ENCODE measurements around the gene NRBF2.

NRBF2 gene

DNA sequence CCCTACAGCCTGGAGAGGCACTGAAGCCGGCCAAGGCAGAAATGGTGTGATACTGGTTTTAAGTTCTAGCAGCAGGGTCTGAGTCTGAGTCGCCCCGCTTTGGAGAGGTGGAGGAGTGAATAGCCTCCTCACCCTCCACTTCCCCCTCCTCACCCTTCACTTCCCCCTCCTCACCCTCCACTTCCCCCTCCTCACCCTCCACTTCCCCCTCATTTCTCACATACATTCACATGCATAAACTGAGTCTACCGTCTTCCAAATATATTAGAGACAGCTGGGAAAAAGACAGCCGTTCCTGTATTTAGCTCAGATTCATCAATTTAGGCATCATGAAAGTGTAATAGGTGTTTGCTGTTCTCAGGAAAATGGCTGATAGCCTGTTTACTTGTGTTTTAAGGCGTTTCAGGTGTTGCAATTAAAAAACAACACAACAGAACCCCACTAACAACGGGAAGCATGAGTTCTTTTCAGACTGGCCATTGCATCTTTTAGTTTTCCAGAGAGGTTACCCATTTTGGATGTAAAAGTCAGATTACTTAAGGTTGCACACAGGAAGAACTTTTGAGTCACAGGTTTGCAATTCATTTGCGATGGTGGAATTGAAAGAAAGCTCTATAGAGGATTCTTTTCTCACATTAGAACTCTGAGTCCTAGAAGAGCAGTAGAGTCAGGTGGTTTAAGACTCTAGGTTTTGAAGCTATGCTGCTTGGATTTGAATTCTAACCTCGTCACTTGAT is 861 bp downstream of the NRBF2 start:
- Histone ChIP-seq H3K4me2 (ENCODE audit: low read depth, low read length, poor library complexity, severe bottlenecking) (peak overlapping the region; percentile 98), H3K4me1 (ENCODE audit: insufficient read depth, low read length, poor library complexity, severe bottlenecking) (peaks cover 36% of the 10 kb centered on the region), H3K79me2 (ENCODE audit: insufficient read depth, low read length) (peaks cover 54% of the 10 kb centered on the region), H3K4me3 (ENCODE audit: low read length, poor library complexity, severe bottlenecking) (peak overlapping the region; percentile 93), H3K36me3 (ENCODE audit: insufficient read depth, low read length) (no peaks in the 10 kb centered on the region), H2AFZ (ENCODE audit: low read length) (peak overlapping the region; percentile 96), H3K27me3 (ENCODE audit: insufficient read depth, low read length, poor library complexity, severe bottlenecking) (peaks cover 37% of the 10 kb centered on the region), H3K9me3 (ENCODE audit: insufficient read depth, low read depth, low read length) (no peaks in the 10 kb centered on the region), H3F3A (ENCODE audit: low read depth) (no peaks in the 10 kb centered on the region), H4K20me1 (ENCODE audit: insufficient read depth, low read length, poor library complexity, severe bottlenecking) (peaks cover 34% of the 10 kb centered on the region), H3K9me2 (replicated peaks; ENCODE audit: low read depth, low read length) (no peaks in the 10 kb centered on the region), H3K9ac (ENCODE audit: low read depth, low read length, poor library complexity, severe bottlenecking) (peak overlapping the region; percentile 94)
- no peak for TF ChIP-seq EZH2phosphoT487 (IDR thresholded peaks at IDR 0.05; ENCODE audit: borderline replicate concordance)
- TF ChIP-seq, protein P1, sequence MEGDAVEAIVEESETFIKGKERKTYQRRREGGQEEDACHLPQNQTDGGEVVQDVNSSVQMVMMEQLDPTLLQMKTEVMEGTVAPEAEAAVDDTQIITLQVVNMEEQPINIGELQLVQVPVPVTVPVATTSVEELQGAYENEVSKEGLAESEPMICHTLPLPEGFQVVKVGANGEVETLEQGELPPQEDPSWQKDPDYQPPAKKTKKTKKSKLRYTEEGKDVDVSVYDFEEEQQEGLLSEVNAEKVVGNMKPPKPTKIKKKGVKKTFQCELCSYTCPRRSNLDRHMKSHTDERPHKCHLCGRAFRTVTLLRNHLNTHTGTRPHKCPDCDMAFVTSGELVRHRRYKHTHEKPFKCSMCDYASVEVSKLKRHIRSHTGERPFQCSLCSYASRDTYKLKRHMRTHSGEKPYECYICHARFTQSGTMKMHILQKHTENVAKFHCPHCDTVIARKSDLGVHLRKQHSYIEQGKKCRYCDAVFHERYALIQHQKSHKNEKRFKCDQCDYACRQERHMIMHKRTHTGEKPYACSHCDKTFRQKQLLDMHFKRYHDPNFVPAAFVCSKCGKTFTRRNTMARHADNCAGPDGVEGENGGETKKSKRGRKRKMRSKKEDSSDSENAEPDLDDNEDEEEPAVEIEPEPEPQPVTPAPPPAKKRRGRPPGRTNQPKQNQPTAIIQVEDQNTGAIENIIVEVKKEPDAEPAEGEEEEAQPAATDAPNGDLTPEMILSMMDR (conservative IDR thresholded peaks at IDR 0.05; ENCODE audit: low read length): no peak

DNA sequence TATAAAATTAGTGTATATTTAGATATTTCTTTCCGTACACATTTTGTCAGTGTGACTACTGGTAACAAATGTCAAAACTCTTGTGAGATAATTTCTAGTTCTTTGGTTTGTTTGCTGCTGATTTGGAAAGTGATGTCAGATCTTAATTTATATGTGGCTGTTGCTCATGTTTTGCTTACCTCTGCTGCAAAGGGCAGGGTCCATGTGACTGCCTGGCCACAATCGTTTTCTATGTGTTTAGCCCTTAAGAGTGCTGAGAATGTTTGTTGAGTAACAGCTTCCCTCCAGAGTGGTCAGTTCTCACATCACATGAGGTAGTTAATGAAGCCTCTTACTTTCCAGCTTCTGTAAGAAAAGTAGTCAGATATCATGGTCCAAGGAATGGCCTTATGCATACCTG is 4.2 kb downstream of the NRBF2 start:
- Histone ChIP-seq H3K4me2 (ENCODE audit: low read depth, low read length, poor library complexity, severe bottlenecking) (peak overlapping the region; percentile 98), H4K20me1 (ENCODE audit: insufficient read depth, low read length, poor library complexity, severe bottlenecking) (peaks cover 53% of the 10 kb centered on the region), H3F3A (ENCODE audit: low read depth) (no peaks in the 10 kb centered on the region), H2AFZ (ENCODE audit: low read length) (no peak overlapping the region), H3K9me2 (replicated peaks; ENCODE audit: low read depth, low read length) (no peaks in the 10 kb centered on the region), H3K4me1 (ENCODE audit: insufficient read depth, low read length, poor library complexity, severe bottlenecking) (peaks cover 43% of the 10 kb centered on the region), H3K9ac (ENCODE audit: low read depth, low read length, poor library complexity, severe bottlenecking) (peak overlapping the region; percentile 45), H3K4me3 (ENCODE audit: low read length, poor library complexity, severe bottlenecking) (peak overlapping the region; percentile 20), H3K9me3 (ENCODE audit: insufficient read depth, low read depth, low read length) (no peaks in the 10 kb centered on the region), H3K79me2 (ENCODE audit: insufficient read depth, low read length) (peaks cover 88% of the 10 kb centered on the region), H3K27me3 (ENCODE audit: insufficient read depth, low read length, poor library complexity, severe bottlenecking) (peaks cover 4% of the 10 kb centered on the region), H3K36me3 (ENCODE audit: insufficient read depth, low read length) (no peaks in the 10 kb centered on the region)
- TF ChIP-seq EZH2phosphoT487 (IDR thresholded peaks at IDR 0.05; ENCODE audit: borderline replicate concordance): no peak
- TF ChIP-seq, protein P1 (conservative IDR thresholded peaks at IDR 0.05; ENCODE audit: low read length): no peak

DNA sequence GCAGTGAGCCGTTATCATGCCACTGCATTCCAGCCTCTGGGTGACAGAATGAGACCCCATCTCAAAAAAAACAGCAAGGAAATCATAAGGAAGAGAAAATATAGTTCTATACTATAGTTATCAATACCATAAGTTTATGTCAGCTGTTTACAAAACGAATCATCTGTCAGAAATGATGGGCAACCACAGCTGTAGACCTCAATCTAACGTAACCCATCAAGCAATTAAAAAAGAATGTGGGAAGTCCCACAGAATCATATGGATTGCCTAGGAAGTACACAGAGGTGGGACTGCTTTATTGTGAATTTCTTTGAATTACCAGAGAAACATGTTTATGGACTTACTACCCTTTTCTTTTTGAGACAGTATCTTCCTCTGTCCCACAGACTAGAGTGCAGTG is 6.9 kb downstream of the NRBF2 start:
- Histone ChIP-seq H3K27me3 (ENCODE audit: insufficient read depth, low read length, poor library complexity, severe bottlenecking) (no peaks in the 10 kb centered on the region), H3K36me3 (ENCODE audit: insufficient read depth, low read length) (no peaks in the 10 kb centered on the region), H4K20me1 (ENCODE audit: insufficient read depth, low read length, poor library complexity, severe bottlenecking) (peaks cover 42% of the 10 kb centered on the region), H3F3A (ENCODE audit: low read depth) (no peaks in the 10 kb centered on the region), H3K9me2 (replicated peaks; ENCODE audit: low read depth, low read length) (no peaks in the 10 kb centered on the region), H3K4me1 (ENCODE audit: insufficient read depth, low read length, poor library complexity, severe bottlenecking) (peaks cover 30% of the 10 kb centered on the region), H2AFZ (ENCODE audit: low read length) (no peak overlapping the region), H3K4me3 (ENCODE audit: low read length, poor library complexity, severe bottlenecking) (no peak overlapping the region), H3K4me2 (ENCODE audit: low read depth, low read length, poor library complexity, severe bottlenecking) (no peak overlapping the region), H3K79me2 (ENCODE audit: insufficient read depth, low read length) (peaks cover 96% of the 10 kb centered on the region), H3K9ac (ENCODE audit: low read depth, low read length, poor library complexity, severe bottlenecking) (no peak overlapping the region), H3K9me3 (ENCODE audit: insufficient read depth, low read depth, low read length) (no peaks in the 10 kb centered on the region)
- TF ChIP-seq, protein P1 (conservative IDR thresholded peaks at IDR 0.05; ENCODE audit: low read length): no peak
